OCI-M1 (cell line): ENCODE measurements around the gene TDRD10.
A peak's percentile ranks its signal among the peaks of the same experiment; 100 is the strongest.

Experiments
- DNase-seq: peaks from one replicate; lab custom pipeline; 2025; lab: John Stamatoyannopoulos, UW

The TDRD10 gene

DNA sequence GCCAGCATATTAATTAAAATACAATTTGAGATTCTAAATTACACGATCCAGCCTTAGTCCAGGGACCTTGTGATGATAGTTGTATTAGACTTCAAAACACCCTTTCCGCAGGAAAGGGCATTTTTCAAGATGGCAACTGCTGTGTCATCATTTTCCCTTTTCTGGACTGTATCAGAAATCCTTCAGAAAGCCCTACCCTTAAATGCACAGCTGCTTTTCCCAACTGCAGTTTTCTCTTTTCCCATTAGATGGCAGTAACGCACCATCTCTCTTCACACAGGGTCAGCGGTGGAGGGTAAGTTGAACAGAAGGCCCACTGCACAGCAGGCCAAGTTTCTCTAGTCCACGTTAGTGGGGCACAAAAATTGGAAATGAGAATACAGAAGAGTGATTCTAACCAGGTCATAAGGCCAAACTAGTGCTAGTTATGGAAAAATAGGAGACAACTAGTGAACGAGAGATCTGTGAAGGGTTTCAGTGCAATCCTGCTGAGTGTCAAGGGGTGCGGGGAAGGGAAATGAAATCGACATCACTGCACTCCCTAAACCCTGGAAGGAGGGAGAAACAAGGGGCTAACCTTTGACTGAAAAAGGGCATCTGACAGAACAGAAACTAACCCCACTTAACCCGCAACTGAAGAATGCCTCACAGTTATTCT lies 22.1 kb upstream of the TDRD10 start:
- peak; percentile 96 for DNase-seq

- peak; percentile 29 for DNase-seq
These were observed 21.0 kb upstream of the TDRD10 start for GRCh38 chr1:154481053-154481452.

DNA sequence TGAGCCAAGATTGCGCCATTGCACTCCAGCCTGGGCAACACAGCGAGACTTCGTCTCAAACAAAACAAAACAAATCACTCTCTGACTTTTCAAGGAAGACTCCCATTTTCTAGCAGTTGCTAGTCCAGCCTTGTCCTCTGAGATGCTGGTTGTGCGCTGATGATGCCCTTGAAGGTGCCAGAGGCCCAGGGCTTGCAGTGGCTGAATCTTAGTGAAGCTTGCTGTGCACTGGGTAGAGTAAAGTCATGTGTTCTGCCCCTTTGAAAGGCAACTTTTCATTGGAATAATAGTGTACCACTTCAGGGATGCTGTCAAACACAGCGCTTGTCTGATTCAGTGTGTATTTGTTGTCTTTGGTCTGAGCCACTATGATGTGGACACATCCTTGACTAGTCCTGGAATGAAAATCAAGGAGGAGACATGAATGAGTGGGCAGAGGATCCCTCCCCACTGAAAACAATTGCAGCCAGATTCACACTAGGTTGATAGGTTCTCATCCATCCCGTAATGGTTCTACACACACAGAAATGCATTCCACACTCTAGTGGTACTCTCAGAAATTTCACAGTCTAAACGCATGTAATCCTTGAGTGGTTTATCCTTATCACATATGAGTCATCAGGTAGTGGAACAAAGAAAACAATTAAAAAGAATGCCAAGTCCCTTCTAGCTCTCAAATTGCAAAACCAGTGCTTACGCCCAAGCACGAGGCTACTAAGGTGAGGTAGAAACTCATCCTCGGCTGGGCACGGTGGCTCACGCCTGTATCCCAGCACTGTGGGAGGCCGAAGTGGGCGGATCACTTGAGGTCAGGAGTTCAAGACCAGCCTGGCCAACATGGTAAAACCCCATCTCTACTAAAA lies 17.8 kb upstream of the TDRD10 start:
- DNase-seq = peak; percentile 46

DNA sequence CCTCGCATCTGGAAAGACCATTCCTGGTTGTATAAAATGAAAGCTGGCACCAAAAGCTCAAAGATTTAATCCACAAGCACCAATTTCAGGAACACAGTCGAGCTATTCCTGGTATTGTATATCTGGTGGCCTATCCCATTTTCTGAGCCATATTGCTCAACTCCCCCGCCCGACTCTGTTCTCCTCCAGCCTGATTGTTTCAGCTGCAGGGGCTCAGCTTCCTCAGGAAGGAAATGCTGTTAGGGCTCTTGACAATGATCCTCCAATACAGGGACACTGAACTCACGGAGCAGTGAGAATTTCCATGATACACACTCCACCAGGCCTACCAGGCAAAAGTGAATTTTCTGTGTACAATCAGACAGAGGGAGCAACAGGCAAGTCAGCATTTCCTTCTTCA lies 16.9 kb upstream of the TDRD10 start:
- DNase-seq = peak; percentile 40

GRCh38 chr1:154485910-154486496 lies 16.0 kb upstream of the TDRD10 start:
- no peak for DNase-seq

DNA sequence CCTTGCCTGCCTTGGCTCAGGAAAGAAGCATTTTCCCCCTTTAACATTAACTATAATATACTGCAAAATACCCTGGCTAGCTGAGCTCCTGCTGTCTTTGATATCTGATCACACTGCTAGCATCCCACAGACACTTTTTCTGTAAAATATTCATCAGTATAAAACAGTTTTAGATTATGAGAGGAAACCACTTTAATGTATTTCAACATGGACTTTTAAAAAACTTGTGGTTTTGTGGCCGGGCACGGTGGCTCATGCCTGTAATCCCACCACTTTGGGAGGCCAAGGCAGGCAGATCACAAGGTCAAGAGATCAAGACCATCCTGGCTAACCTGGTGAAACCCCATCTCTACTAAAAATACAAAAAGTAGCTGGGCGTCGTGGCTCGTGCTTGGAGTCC lies 15.3 kb upstream of the TDRD10 start:
- DNase-seq = peak; percentile 51

DNA sequence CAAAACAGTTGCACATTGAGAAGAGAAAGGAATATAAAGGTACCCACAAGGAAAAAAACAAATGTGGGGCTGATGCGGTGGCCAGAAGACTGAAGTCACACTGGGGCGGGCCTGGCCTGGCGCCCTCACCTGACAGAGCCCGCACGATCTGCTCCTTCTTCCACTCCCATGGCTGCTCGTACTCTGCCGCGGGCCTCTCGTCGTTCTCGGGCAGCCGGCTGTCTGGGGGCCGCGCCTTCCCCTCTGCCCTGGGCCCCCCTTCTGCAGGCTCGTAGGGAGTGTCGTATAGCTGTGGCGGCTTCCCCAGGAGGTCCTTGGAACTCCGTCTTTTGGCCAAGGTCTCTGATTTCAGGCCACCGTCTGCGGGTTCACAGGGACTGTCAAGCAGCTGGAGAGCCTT lies 13.1 kb upstream of the TDRD10 start:
- DNase-seq = no peak

DNA sequence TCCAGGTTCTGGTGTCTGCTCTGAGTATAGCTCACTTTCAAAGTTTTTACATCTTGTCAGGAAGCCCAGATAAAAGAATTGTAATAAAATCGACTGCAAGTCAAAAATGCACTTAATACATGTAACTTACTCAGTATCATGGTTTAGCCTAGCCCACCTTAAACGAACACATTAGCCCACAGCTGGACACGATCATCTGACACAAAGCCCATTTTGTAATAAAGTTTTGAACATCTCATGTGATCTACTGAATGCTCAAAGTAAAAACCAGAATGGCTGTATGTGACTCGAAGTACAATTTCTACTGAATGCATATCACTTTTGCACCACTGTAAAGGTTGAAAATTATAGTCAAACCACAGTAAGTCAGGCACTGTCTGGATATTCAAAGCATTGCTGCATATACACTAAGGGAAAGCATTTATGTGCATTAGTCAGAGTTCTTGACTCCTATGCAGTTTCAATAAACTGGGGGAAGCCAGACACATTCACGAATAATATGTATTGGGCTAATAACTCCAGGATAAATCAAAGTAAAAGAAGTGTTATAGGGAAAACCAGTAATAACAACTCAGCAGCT lies 12.2 kb upstream of the TDRD10 start:
- DNase-seq = no peak

DNA sequence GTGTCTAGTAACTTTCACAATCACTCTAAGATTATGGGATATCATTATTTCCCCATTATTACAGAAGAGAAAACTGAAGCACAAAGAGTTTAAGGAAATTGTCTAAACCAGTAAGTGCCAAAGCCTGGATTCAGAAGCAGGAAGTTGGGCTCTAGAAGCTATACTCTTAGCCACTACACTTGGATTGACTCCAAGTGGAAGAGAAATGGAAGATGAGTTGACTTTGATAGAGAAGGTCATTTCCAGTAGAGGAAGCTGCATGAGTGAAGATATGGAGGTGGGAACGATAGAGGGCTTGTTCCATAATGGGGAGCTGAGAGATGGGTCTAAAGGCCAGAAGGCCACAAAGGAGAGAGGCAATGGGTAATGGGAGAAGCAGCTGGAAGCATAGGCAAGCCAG lies 11.7 kb upstream of the TDRD10 start:
- peak; percentile 60 for DNase-seq

DNA sequence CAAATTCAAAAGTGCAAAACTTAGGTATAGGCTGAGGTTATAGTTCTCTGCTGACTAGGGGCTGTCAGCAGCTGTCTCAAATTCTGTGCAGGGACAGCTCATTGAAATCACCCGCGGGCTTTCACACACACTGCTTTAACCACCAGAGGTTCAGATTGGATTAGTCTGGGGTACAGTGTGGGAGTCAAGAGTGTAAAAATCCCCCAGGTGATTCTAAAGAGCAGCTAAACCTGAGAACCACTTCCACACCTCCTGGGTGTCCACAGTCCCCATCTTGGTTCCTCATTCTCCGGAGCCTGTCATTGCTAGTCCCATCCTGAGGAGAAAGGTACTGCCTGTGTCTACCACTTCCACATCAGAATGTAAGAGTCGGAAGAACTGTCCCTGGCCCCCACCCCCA lies 9.9 kb upstream of the TDRD10 start:
- no peak for DNase-seq

GRCh38 chr1:154493276-154493675 lies 8.7 kb upstream of the TDRD10 start:
- DNase-seq = peak; percentile 71

DNA sequence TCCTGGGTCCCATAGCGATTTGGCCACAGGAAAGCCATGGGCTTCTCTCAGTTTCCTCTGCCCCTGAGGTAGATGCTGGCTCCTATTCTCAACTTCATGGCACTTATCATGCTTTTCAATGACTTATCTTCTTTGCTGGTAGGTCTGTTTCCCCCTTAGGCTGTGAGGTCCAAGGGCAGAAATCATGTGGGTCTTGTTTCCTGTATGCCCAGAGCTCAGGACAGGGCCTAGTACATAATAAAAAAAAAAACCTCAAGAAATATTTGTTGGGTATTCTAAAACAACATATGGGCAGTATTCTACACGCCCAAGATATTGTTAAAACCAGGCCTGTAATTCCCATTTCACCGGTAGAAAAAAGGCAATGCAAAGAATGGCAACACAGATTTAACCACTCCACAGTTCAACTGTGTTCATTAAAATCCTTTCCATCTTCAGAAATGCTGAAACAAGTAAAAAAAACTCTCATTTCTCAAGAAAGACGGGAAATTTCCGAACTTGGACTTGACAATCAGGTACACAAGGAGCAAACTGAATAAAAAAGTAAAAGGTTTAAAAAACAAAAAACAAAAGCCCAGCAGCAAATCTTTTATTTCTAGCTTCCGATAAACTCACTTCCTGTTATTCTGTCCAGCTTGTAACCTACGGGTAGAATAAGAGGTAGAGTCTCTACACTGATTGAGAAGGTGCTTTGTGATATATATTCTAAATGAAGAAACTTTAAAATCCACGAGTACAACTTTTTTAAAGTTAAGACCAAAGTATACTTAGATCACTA lies 6.3 kb upstream of the TDRD10 start:
- DNase-seq = no peak

DNA sequence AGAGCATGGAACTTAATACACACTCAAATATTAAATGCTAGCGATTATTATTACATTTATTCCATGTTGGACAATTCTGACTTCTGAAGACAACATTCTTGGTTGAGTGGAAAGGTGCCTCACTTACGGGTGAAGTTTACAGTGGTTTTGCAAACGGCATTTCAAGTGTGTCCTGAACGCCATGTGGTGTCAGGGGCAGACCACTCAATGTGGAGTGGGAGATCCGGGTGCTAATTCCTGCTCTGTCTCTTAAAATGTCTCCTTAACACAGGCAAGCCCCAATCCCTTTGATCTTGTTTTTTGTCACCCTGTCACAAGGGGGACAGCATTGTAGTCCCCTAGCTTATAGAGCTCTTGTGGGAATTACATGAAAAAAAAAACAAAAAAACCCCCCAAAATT lies 5.6 kb upstream of the TDRD10 start:
- DNase-seq = no peak

GRCh38 chr1:154497026-154497806 lies 4.8 kb upstream of the TDRD10 start:
- DNase-seq = peak; percentile 87

GRCh38 chr1:154499446-154499845 lies 2.6 kb upstream of the TDRD10 start:
- no peak for DNase-seq

DNA sequence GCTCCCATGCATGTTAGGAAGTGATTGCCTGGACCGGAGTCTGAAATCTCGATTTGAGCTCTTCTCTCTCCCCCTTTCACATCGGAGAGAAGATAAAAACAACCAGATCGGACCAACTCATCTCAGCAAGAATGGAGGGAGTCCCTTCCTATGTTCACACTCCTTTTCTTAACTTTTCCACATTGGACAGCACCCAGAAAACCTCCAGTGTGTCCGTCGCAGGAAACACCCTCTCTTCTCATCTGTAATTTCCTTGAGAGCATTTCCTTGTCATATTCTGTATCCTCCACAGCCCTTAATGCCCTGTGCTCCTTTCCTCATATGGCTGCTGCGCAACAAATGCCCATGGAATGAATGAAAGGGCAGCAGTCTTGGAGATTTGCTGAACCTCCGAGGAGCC lies 1.5 kb upstream of the TDRD10 start:
- DNase-seq = no peak

DNA sequence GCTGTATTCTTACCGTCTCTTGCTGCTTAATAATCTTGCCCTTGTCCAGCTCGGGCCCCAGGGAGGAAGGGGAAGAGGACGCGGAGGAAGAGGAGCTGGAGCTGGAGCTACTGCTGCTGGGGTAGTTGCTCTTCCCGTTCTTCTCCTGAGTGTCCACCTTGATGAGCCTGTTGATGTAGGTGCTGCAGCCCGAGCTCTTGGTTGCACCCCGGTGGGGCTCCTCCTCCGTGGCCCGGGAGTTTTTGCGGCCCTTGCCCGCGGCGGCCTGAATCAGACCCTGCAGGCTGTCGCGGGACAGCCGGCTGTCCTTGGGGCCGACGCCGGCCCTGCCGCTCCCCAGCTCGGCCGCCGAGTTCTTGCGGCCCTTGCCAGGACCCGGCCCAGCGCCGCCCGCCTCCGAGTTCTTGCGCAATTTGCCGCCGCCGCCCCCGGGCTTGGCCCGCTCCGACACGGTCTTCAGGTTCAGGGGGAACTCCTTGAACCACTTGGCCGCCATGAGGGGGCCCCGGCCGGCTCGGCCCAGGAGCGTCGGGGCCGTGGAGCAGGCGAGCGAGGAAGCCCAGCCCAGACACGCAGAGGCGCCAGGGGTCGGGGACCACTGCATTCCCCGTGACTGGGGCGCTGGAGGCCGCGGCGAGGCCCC lies 475 bp upstream of the TDRD10 start:
- DNase-seq = no peak

- DNase-seq = no peak
These were observed 711 bp downstream of the TDRD10 start for GRCh38 chr1:154502744-154503115.

DNA sequence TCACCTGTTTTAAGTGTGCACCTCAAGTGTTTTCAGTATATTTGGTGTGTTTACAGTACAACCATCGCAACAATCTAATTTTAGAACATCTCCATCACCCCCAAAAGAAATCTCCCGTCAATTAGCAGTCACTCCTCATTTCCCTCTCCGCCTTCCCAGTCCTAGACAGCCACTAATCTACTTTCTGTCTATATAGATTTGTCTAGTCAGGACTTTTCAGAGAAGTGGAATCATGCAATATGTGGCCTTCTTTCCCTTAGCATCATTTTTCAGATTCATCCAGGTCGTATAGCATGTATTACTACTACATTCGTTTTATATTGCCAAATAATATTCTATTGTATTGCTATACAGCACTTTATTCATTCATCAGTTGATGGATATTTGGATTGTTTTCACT lies 1.9 kb downstream of the TDRD10 start:
- DNase-seq = no peak

GRCh38 chr1:154512760-154513159 lies 10.7 kb downstream of the TDRD10 start:
- DNase-seq = no peak

GRCh38 chr1:154514066-154514553 lies 12.1 kb downstream of the TDRD10 start:
- DNase-seq = no peak
